Measurements from ENCODE around the gene PSD4.

The PSD4 gene

GRCh38 chr2:113181258-113182051 is 7.7 kb downstream of the PSD4 start:
- TF ChIP-seq FOXK2 (IDR thresholded peaks at IDR 0.05): no peak
- no peak for TF ChIP-seq NFRKB (IDR thresholded peaks at IDR 0.05)
- TF ChIP-seq SP1 (IDR thresholded peaks at IDR 0.05): no peak
- TF ChIP-seq SUZ12 (IDR thresholded peaks at IDR 0.05): no peak
- no peak for TF ChIP-seq LEF1 (IDR thresholded peaks at IDR 0.05; ENCODE audit: borderline replicate concordance)
- TF ChIP-seq ELF4 (IDR thresholded peaks at IDR 0.05): no peak
- TF ChIP-seq CTBP1 (IDR thresholded peaks at IDR 0.05; ENCODE audit: borderline replicate concordance): no peak
- TF ChIP-seq ZNF384 (IDR thresholded peaks at IDR 0.05): no peak
- TF ChIP-seq FOXA1 (IDR thresholded peaks at IDR 0.05): no peak
- TF ChIP-seq FOXM1 (IDR thresholded peaks at IDR 0.05; ENCODE audit: borderline replicate concordance): no peak
- TF ChIP-seq HDGF (IDR thresholded peaks at IDR 0.05; ENCODE audit: borderline replicate concordance): no peak
- TF ChIP-seq L3MBTL2 (conservative IDR thresholded peaks at IDR 0.05): no peak
- DNase-seq (ENCODE audit: extremely low spot score): no peak
- ChIA-PET POLR2A (interaction anchor here (1.1 kb wide), 1 partner anchor 17 kb away, joined by 3 read pairs; no protein-coding TSS in a partner anchor), CTCF (interaction anchor here (1.3 kb wide), 1 partner anchor 17 kb away, joined by 6 read pairs; no protein-coding TSS in a partner anchor)

GRCh38 chr2:113182471-113183260 is 8.9 kb downstream of the PSD4 start:
- TF ChIP-seq SUZ12 (IDR thresholded peaks at IDR 0.05) (no peak), L3MBTL2 (conservative IDR thresholded peaks at IDR 0.05) (no peak), PKNOX1 (IDR thresholded peaks at IDR 0.05) (no peak), TARDBP (IDR thresholded peaks at IDR 0.05) (no peak), CTBP1 (IDR thresholded peaks at IDR 0.05; ENCODE audit: borderline replicate concordance) (no peak), ELF4 (IDR thresholded peaks at IDR 0.05) (no peak), FOXK2 (IDR thresholded peaks at IDR 0.05) (no peak), BHLHE40 (IDR thresholded peaks at IDR 0.05; ENCODE audit: borderline replicate concordance) (no peak), LEF1 (IDR thresholded peaks at IDR 0.05; ENCODE audit: borderline replicate concordance) (no peak), NFRKB (IDR thresholded peaks at IDR 0.05) (no peak), FOXA1 (IDR thresholded peaks at IDR 0.05) (no peak), HDGF (IDR thresholded peaks at IDR 0.05; ENCODE audit: borderline replicate concordance) (no peak), ZNF384 (IDR thresholded peaks at IDR 0.05) (no peak), SP1 (IDR thresholded peaks at IDR 0.05) (no peak), FOXM1 (IDR thresholded peaks at IDR 0.05; ENCODE audit: borderline replicate concordance) (no peak)
- POLR2A ChIA-PET: interaction anchor here (1.6 kb wide), 2 partner anchors 9 to 24 kb away, joined by 3 to 4 read pairs; partner anchors contain the start of gene PSD4
- no peak for DNase-seq (ENCODE audit: extremely low spot score)
- CTCF ChIA-PET: interaction anchor here (0.7 to 2.2 kb wide), 3 partner anchors 8 to 1575 kb away, joined by 3 to 7 read pairs (median 5); no protein-coding TSS in a partner anchor

GRCh38 chr2:113183264-113183663 is 9.5 kb downstream of the PSD4 start:
- POLR2A ChIA-PET: interaction anchor here (1.6 kb wide), 2 partner anchors 10 to 24 kb away, joined by 3 to 4 read pairs; partner anchors contain the start of gene PSD4
- CTCF ChIA-PET: interaction anchor here (1.0 to 2.2 kb wide), 3 partner anchors 9 to 46 kb away, joined by 3 to 12 read pairs (median 7); no protein-coding TSS in a partner anchor
- TF ChIP-seq FOXK2 (IDR thresholded peaks at IDR 0.05) (no peak), CTBP1 (IDR thresholded peaks at IDR 0.05; ENCODE audit: borderline replicate concordance) (no peak), SUZ12 (IDR thresholded peaks at IDR 0.05) (no peak), FOXA1 (IDR thresholded peaks at IDR 0.05) (no peak), ZNF384 (IDR thresholded peaks at IDR 0.05) (no peak), FOXM1 (IDR thresholded peaks at IDR 0.05; ENCODE audit: borderline replicate concordance) (no peak), SP1 (IDR thresholded peaks at IDR 0.05) (no peak), ARNT (IDR thresholded peaks at IDR 0.05) (no peak), PKNOX1 (IDR thresholded peaks at IDR 0.05) (no peak), NFRKB (IDR thresholded peaks at IDR 0.05) (no peak), LEF1 (IDR thresholded peaks at IDR 0.05; ENCODE audit: borderline replicate concordance) (no peak), TARDBP (IDR thresholded peaks at IDR 0.05) (no peak), HDGF (IDR thresholded peaks at IDR 0.05; ENCODE audit: borderline replicate concordance) (no peak), ELF4 (IDR thresholded peaks at IDR 0.05) (no peak)
- no peak for DNase-seq (ENCODE audit: extremely low spot score)

DNA sequence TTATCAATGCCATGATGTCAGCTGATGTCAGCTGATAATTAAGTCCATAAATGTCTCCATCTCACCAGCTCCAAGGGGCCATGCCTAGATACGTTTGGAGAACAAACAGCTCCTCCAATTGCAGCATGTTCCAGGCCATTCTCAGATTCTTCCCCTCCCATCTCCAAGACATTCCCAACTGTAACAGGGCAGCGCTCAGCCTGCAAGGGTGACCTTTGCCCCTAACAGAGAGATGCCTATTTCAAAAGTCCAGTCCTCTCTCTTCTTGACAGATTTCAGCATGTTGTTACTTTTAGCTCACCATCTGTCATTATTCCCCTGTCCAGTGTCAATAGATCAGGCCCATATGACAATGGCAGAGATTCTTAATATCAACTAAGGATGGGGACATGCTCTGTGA is 9.9 kb downstream of the PSD4 start:
- CTCF ChIA-PET: interaction anchor here (1.0 to 2.2 kb wide), 3 partner anchors 10 to 47 kb away, joined by 3 to 12 read pairs (median 7); partner anchors contain the start of gene PSD4

More for the DNA sequence above, 9.9 kb downstream of the PSD4 start:
- TF ChIP-seq SUZ12 (IDR thresholded peaks at IDR 0.05) (no peak), FOXA1 (IDR thresholded peaks at IDR 0.05) (no peak), PKNOX1 (IDR thresholded peaks at IDR 0.05) (no peak), ARNT (IDR thresholded peaks at IDR 0.05) (no peak), FOXK2 (IDR thresholded peaks at IDR 0.05) (no peak), NFRKB (IDR thresholded peaks at IDR 0.05) (no peak), BHLHE40 (IDR thresholded peaks at IDR 0.05; ENCODE audit: borderline replicate concordance) (no peak)
- DNase-seq (ENCODE audit: extremely low spot score): no peak
- POLR2A ChIA-PET: interaction anchor here (0.9 to 1.6 kb wide), 3 partner anchors 10 to 25 kb away, joined by 3 to 4 read pairs (median 4); partner anchors contain the start of gene PSD4
